KMS-11 (cell line): ENCODE data around the gene RASL11A.

Experiments used
- H2AFZ ChIP-seq: fragments of 200-600 bp; sonication (generic); 2 replicates; pipeline ENCODE4 v1.6.1; 2016; ENCODE audit warnings: antibody characterized with exemption, mixed run types, low read depth
- H3K27ac ChIP-seq: fragments of 200-600 bp; sonication (generic); 2 replicates; pipeline ENCODE4 v1.6.1; 2016; ENCODE audit warnings: mild to moderate bottlenecking, mixed run types
- H3K27me3 ChIP-seq: fragments of 200-600 bp; sonication (generic); 2 replicates; pipeline ENCODE4 v1.6.1; 2017; ENCODE audit warnings: mild to moderate bottlenecking, low read depth, mixed run types, moderate library complexity; ENCODE audit not compliant: insufficient read depth
- H3K36me3 ChIP-seq: fragments of 200-600 bp; sonication (generic); 2 replicates; pipeline ENCODE4 v1.6.1; 2017; ENCODE audit warnings: mild to moderate bottlenecking, mixed run types; ENCODE audit not compliant: insufficient read depth
- H3K4me1 ChIP-seq: fragments of 200-600 bp; sonication (generic); 2 replicates; pipeline ENCODE4 v1.6.1; 2016; ENCODE audit warnings: mild to moderate bottlenecking, low read depth, mixed run types; ENCODE audit not compliant: poor library complexity, severe bottlenecking
- H3K4me2 ChIP-seq: fragments of 200-600 bp; sonication (generic); 2 replicates; pipeline ENCODE4 v1.7.0; 2016; ENCODE audit warnings: mild to moderate bottlenecking, mixed run types
- H3K4me3 ChIP-seq: fragments of 200-600 bp; sonication (generic); IDR thresholded peaks from 2 replicates; pipeline ENCODE4 v1.6.1; 2017; ENCODE audit warnings: low read depth, low read length, mixed read lengths; ENCODE audit not compliant: insufficient read depth
- H3K79me2 ChIP-seq: fragments of 200-600 bp; sonication (generic); 2 replicates; pipeline ENCODE4 v1.6.1; 2016; ENCODE audit warnings: low read depth, mixed run types; ENCODE audit not compliant: insufficient read depth
- H3K9ac ChIP-seq: fragments of 200-600 bp; sonication (generic); 2 replicates; pipeline ENCODE4 v1.6.1; 2016; ENCODE audit warnings: mild to moderate bottlenecking, mixed run types
- H4K20me1 ChIP-seq: fragments of 200-600 bp; sonication (generic); 2 replicates; pipeline ENCODE4 v1.6.1; 2016; ENCODE audit warnings: mild to moderate bottlenecking, mixed run types; ENCODE audit not compliant: insufficient read depth
- TF ChIP-seq, protein P1 (sequence below): fragments of 200-600 bp; sonication (generic); conservative IDR thresholded peaks from 2 replicates; pipeline ENCODE4 v1.6.1; 2017; ENCODE audit warnings: low read depth, mild to moderate bottlenecking, antibody characterized with exemption, low read length, moderate library complexity, mixed read lengths

RASL11A gene

DNA sequence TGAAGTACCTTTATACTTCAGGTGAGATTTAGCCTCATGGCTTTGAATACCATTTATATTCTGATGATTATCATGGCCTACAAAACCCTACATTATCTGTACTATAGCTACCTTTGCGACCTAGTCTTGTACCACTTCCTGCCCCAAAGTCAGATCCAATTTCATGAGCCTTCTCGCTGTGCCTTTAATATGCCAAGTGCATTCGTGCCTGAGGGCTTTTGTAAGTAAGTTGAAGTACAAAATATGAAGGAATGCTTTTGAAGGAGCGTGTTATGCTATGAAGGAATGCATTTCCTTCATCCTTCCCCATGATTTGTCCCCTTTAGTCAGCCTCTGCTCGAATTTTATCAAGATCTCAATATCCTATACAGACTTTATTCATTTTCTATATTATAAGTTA is 9.2 kb upstream of the RASL11A start:
- no peak overlapping the region for H3K9ac ChIP-seq
- H3K27ac ChIP-seq: no peak overlapping the region
- H4K20me1 ChIP-seq: no peaks in the 10 kb centered on the region
- H3K36me3 ChIP-seq: no peaks in the 10 kb centered on the region
- no peaks in the 10 kb centered on the region for H3K79me2 ChIP-seq
- no peak overlapping the region for H2AFZ ChIP-seq
- no peak overlapping the region for H3K4me3 ChIP-seq
- TF ChIP-seq, protein P1, sequence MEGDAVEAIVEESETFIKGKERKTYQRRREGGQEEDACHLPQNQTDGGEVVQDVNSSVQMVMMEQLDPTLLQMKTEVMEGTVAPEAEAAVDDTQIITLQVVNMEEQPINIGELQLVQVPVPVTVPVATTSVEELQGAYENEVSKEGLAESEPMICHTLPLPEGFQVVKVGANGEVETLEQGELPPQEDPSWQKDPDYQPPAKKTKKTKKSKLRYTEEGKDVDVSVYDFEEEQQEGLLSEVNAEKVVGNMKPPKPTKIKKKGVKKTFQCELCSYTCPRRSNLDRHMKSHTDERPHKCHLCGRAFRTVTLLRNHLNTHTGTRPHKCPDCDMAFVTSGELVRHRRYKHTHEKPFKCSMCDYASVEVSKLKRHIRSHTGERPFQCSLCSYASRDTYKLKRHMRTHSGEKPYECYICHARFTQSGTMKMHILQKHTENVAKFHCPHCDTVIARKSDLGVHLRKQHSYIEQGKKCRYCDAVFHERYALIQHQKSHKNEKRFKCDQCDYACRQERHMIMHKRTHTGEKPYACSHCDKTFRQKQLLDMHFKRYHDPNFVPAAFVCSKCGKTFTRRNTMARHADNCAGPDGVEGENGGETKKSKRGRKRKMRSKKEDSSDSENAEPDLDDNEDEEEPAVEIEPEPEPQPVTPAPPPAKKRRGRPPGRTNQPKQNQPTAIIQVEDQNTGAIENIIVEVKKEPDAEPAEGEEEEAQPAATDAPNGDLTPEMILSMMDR: no peak
- no peak overlapping the region for H3K4me2 ChIP-seq
- no peaks in the 10 kb centered on the region for H3K4me1 ChIP-seq
- no peaks in the 10 kb centered on the region for H3K27me3 ChIP-seq

DNA sequence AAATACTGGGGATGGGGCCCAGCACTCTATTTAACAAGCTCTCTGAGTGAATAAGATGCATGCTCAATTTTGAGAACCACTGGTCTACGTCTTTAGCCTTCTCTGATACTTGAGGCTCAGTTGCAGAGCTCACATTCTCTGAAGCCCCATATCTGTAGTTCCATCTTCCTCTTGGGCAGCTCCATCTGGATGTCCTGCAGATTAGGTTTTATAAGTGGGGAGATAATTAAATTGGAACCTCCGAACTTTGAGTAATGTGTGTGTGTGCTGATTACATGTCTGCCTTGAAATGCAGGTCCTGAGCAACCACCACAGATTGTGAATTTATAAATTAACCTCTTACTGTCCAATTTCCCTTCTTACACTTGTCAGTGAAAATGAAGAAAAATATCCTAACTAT is 7.2 kb upstream of the RASL11A start:
- no peaks in the 10 kb centered on the region for H4K20me1 ChIP-seq

DNA sequence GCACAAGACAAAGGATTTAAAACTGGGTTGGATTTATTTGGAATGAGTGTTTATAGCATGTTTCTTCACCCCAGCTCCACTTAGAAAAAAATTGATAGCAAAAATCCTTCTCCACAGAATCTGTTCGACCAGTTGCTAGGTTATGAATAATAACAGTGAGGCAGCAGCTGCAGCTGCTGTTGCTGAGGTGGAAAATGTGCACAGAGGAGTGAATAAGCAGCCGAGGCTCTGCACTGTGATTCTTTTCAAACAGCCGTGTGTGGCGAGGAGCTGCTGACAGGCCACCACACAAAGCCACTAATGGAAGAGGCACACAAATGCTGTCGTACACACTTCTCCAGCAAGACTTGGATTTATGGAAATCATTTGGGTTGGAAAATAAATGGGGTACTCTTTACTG is 6.4 kb upstream of the RASL11A start:
- Histone ChIP-seq H3K4me1 (no peaks in the 10 kb centered on the region), H4K20me1 (no peaks in the 10 kb centered on the region), H3K4me3 (no peak overlapping the region), H3K27me3 (no peaks in the 10 kb centered on the region), H3K4me2 (no peak overlapping the region), H2AFZ (no peak overlapping the region), H3K27ac (no peak overlapping the region), H3K79me2 (no peaks in the 10 kb centered on the region), H3K36me3 (no peaks in the 10 kb centered on the region), H3K9ac (no peak overlapping the region)
- TF ChIP-seq, protein P1: no peak

More for the DNA sequence above, 7.2 kb upstream of the RASL11A start:
- Histone ChIP-seq H3K27me3 (no peaks in the 10 kb centered on the region), H3K4me3 (no peak overlapping the region), H3K4me1 (no peaks in the 10 kb centered on the region), H3K27ac (no peak overlapping the region), H2AFZ (no peak overlapping the region), H3K9ac (no peak overlapping the region), H3K79me2 (no peaks in the 10 kb centered on the region), H3K36me3 (no peaks in the 10 kb centered on the region), H3K4me2 (no peak overlapping the region)
- TF ChIP-seq, protein P1: no peak

DNA sequence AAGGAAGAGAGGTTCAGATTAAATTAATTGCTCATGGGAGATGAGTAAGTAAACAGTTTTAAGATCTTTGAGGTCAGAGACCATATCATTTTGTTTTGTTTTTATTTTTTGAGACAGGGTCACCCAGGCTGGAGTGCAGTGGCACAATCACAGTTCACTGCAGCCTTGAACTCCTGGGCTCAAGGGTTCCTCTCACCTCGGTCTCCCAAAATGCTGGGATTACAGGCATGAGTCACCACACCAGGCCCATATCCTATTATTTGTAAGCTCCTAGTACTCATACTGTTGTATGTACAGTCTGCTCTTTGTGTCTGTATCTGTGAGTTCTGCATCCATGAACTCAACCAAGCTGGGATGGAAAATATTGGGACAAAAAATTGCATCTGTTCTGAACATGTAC is 6.0 kb upstream of the RASL11A start:
- Histone ChIP-seq H3K4me3 (no peak overlapping the region), H3K9ac (no peak overlapping the region), H3K4me1 (no peaks in the 10 kb centered on the region), H4K20me1 (no peaks in the 10 kb centered on the region), H2AFZ (no peak overlapping the region), H3K79me2 (no peaks in the 10 kb centered on the region), H3K4me2 (no peak overlapping the region), H3K36me3 (no peaks in the 10 kb centered on the region), H3K27ac (no peak overlapping the region), H3K27me3 (no peaks in the 10 kb centered on the region)
- TF ChIP-seq, protein P1: no peak
